Endothelial cell of umbilical vein (primary cell): ENCODE results near the gene PRKAR1B. TPM values are rescaled to one million over a fixed set of nuclear protein-coding genes. Genes with fewer than 3 reads are reported as not detected.

Experiments
- BruUV-seq: library from RNA; stranded (reverse); fragments of 400-500 nt; replicated peaks from 2 replicates; lab custom pipeline; 2021; lab: Mats Ljungman, UMichigan
- CTCF ChIA-PET: fragments of 300-600, 350-600 bp; sonication (Branson Sonifier 250); formaldehyde crosslinking; loops from one replicate; lab custom pipeline; 2021; ENCODE audit warnings: antibody characterized with exemption, inconsistent platforms; lab: Charles Lee
- POLR2A ChIA-PET: fragments of 300-600, 350-600 bp; sonication (Branson Sonifier 250); formaldehyde crosslinking; loops from one replicate; lab custom pipeline; 2021; ENCODE audit warnings: antibody characterized with exemption, inconsistent platforms; lab: Charles Lee
- DNase-seq: peaks from one replicate; pipeline ENCODE4 v3.0.0-alpha.2; 2011; ENCODE audit warnings: low read depth, low spot score
- FAIRE-seq: peaks from 2 replicates; lab custom pipeline; 2011; peaks lifted over from hg19 to GRCh38; lab: Jason Lieb, UNC
- H2AFZ ChIP-seq: 2 replicates; pipeline ENCODE4 v1.6.0; 2012; ENCODE audit warnings: low read depth, low read length, control low read depth, inconsistent platforms
- H3K27ac ChIP-seq: 2 replicates; pipeline ENCODE4 v1.5.1; 2011; ENCODE audit warnings: low read depth, mild to moderate bottlenecking, control low read depth, low read length, moderate library complexity; ENCODE audit not compliant: insufficient read depth
- H3K27me3 ChIP-seq, 2 experiments: 2 replicates each; pipeline versions ENCODE4 v1.6.0 to v1.6.1; 2011; ENCODE audit warnings: low read length in 2 of 2, mixed read lengths in 1 of 2; ENCODE audit not compliant: control insufficient read depth in 2 of 2, insufficient read depth in 2 of 2
- H3K36me3 ChIP-seq, 2 experiments: 2 replicates in 1 of 2; 3 replicates in 1 of 2; pipeline ENCODE4 v1.5.1; 2011; ENCODE audit warnings: low read length in 2 of 2, mild to moderate bottlenecking in 1 of 2, moderate library complexity in 1 of 2; ENCODE audit not compliant: control insufficient read depth in 2 of 2, insufficient read depth in 2 of 2; ENCODE audit errors: extremely low read depth in 1 of 2
- H3K4me1 ChIP-seq: 3 replicates; pipeline ENCODE4 v1.5.1; 2011; ENCODE audit warnings: mild to moderate bottlenecking, low read length; ENCODE audit not compliant: control insufficient read depth, insufficient read depth; ENCODE audit errors: extremely low read depth
- H3K4me2 ChIP-seq: 2 replicates; pipeline ENCODE4 v1.6.1; 2011; ENCODE audit warnings: low read length, control low read depth, mixed read lengths; ENCODE audit not compliant: insufficient read depth
- H3K4me3 ChIP-seq, 3 experiments: fragments of 200-600 bp in 1 of 3; sonication (generic), shearing (Covaris generic) in 1 of 3; replicated peaks in 1 of 3; 2 replicates each; pipeline ENCODE4 v1.5.1; 2011 to 2016; ENCODE audit warnings: control low read depth in 3 of 3, low read length in 3 of 3, mild to moderate bottlenecking in 2 of 3, inconsistent platforms in 1 of 3, low read depth in 1 of 3, moderate library complexity in 1 of 3; ENCODE audit not compliant: insufficient read depth in 1 of 3
- H3K79me2 ChIP-seq: 2 replicates; pipeline ENCODE4 v1.6.0; 2012; ENCODE audit warnings: low read length, inconsistent platforms; ENCODE audit not compliant: control insufficient read depth, insufficient read depth
- H3K9ac ChIP-seq: replicated peaks from 2 replicates; pipeline ENCODE3; 2011; ENCODE audit warnings: low read length, control low read depth; ENCODE audit not compliant: insufficient read depth; ENCODE audit errors: extremely low read depth
- H3K9me1 ChIP-seq: replicated peaks from 3 replicates; pipeline ENCODE4 v1.6.0; 2011; ENCODE audit warnings: mild to moderate bottlenecking, low read length; ENCODE audit not compliant: control insufficient read depth, insufficient read depth; ENCODE audit errors: extremely low read depth
- H3K9me3 ChIP-seq: replicated peaks from 2 replicates; pipeline ENCODE4 v1.5.1; 2012; ENCODE audit warnings: low read length, inconsistent platforms; ENCODE audit not compliant: control insufficient read depth, insufficient read depth
- H4K20me1 ChIP-seq: replicated peaks from 2 replicates; pipeline ENCODE3; 2011; ENCODE audit warnings: mild to moderate bottlenecking, low read length; ENCODE audit not compliant: control insufficient read depth, insufficient read depth; ENCODE audit errors: extremely low read depth
- CTCF ChIP-seq, 2 donors: IDR thresholded peaks; 1 replicate in 1 of 2; 2 replicates in 1 of 2; pipeline ENCODE4 v1.5.1; 2011; ENCODE audit warnings: low read length in 2 of 2, mild to moderate bottlenecking in 2 of 2, moderate library complexity in 2 of 2, control low read depth in 1 of 2, inconsistent platforms in 1 of 2, low read depth in 1 of 2; ENCODE audit not compliant: insufficient read depth in 1 of 2; ENCODE audit errors: extremely low read depth in 1 of 2
- EZH2 ChIP-seq: IDR thresholded peaks from 2 replicates; pipeline ENCODE4 v1.6.1; 2012; ENCODE audit warnings: borderline replicate concordance, low read depth, mild to moderate bottlenecking, moderate library complexity, low read length, inconsistent platforms; ENCODE audit not compliant: severe bottlenecking
- FOS ChIP-seq: IDR thresholded peaks from 2 replicates; pipeline ENCODE4 v1.6.1; 2011; ENCODE audit warnings: mild to moderate bottlenecking, low read length, moderate library complexity, borderline replicate concordance; ENCODE audit not compliant: insufficient read depth
- GATA2 ChIP-seq: IDR thresholded peaks from 2 replicates; pipeline ENCODE4 v1.7.0; 2011; ENCODE audit warnings: low read depth, mild to moderate bottlenecking, moderate library complexity, mixed read lengths, low read length; ENCODE audit not compliant: insufficient read length, insufficient read depth
- JUN ChIP-seq: IDR thresholded peaks from 2 replicates; pipeline ENCODE4 v1.6.1; 2011; ENCODE audit warnings: borderline replicate concordance, low read depth; ENCODE audit not compliant: insufficient read length, insufficient read depth
- MAX ChIP-seq: IDR thresholded peaks from 2 replicates; pipeline ENCODE4 v1.6.1; 2011; ENCODE audit not compliant: insufficient read depth, insufficient read length
- MYC ChIP-seq: IDR thresholded peaks from one replicate; pipeline ENCODE4 v1.6.1; 2011; ENCODE audit warnings: mild to moderate bottlenecking, low read depth, low read length
- POLR2A ChIP-seq: IDR thresholded peaks from 2 replicates; pipeline ENCODE4 v1.6.1; 2012; ENCODE audit warnings: low read depth, mild to moderate bottlenecking, control low read depth, low read length
- POLR2AphosphoS5 ChIP-seq: IDR thresholded peaks from 2 replicates; pipeline ENCODE4 v1.6.1; 2012; ENCODE audit warnings: low read depth, mild to moderate bottlenecking, control low read depth, low read length, moderate library complexity; ENCODE audit not compliant: insufficient read depth
- dilution Hi-C: fragments of 300-500 bp; cut with MboI; formaldehyde crosslinking; loops from one replicate; pipeline ENCODE4 v1.15.0; 2019; ENCODE audit warnings: low sequenced_read_pairs; ENCODE audit not compliant: extremely low pct_ligation_motif_present
- intact Hi-C: fragments of 100-400 bp; cut with micrococcal nuclease; formaldehyde crosslinking; loops from one replicate; pipeline ENCODE4 v1.10.0; 2022
- polyA plus RNA-seq, 4 experiments: library from polyadenylated mRNA; depleted of rRNA in 3 of 4; stranded (reverse) in 3 of 4; unstranded in 1 of 4; fragments of >200 nt; gene quantifications; 2 replicates each; pipeline versions ENCODE4 v1.2.1 to v1.2.3, GENCODE V29; 2011 to 2012; ENCODE audit warnings: missing spikeins in 1 of 4
- total RNA-seq: library from RNA; stranded (reverse); gene quantifications from 2 replicates; pipeline ENCODE4 v1.2.3, GENCODE V29; 2021

The PRKAR1B gene
- total and polyA plus RNA-seq, 2 donors (not counting 3 experiments of a cell fraction or from before 2014, with no cell fraction given) = 15.4 to 29.2 TPM

- CTCF ChIA-PET = no interaction called here
- intact Hi-C loops = no loop called here
Observed at GRCh38 chr7:594920-595620, 132.0 kb downstream of the PRKAR1B start.

More at GRCh38 chr7:594920-595620, 132.0 kb downstream of the PRKAR1B start:
- Histone ChIP-seq H3K36me3 (peaks cover 0 to 2% of the 10 kb centered on the region in 2 experiments), H3K27me3 (no peaks in the 10 kb centered on the region), H4K20me1 (no peaks in the 10 kb centered on the region), H3K4me2 (no peak overlapping the region), H3K27ac (no peak overlapping the region), H2AFZ (no peak overlapping the region), H3K9me1 (no peaks in the 10 kb centered on the region), H3K4me3 (no peak overlapping the region), H3K9ac (no peak overlapping the region), H3K9me3 (no peaks in the 10 kb centered on the region), H3K4me1 (no peaks in the 10 kb centered on the region), H3K79me2 (no peaks in the 10 kb centered on the region)
- DNase-seq (no peak), FAIRE-seq (no peak)
- POLR2A ChIA-PET = no interaction called here
- no TSS peak for BruUV-seq
- dilution Hi-C loops = no loop called here
- TF ChIP-seq FOS (no peak), GATA2 (no peak), POLR2AphosphoS5 (no peak), MAX (no peak), CTCF (IDR thresholded peaks at IDR 0.05; ENCODE audit: extremely low read depth in 1 of 2, insufficient read depth in 1 of 2, low read depth in 1 of 2, low read length in 2 of 2) (no peak), POLR2A (no peak), EZH2 (no peak), JUN (no peak), MYC (no peak)
